Nephron progenitor cell (in vitro differentiated cells): ENCODE measurements around the gene OSBP2.

Experiments used
- DNase-seq: peaks from one replicate; pipeline ENCODE4 v3.0.0; 2021
- H3K27ac Mint-ChIP-seq: 2 replicates; pipeline ENCODE4 v1.8.0; 2021; ENCODE audit warnings: mild to moderate bottlenecking, moderate library complexity, mixed read lengths
- H3K27me3 Mint-ChIP-seq: 2 replicates; pipeline ENCODE4 v1.8.0; 2021; ENCODE audit warnings: mild to moderate bottlenecking, low read depth, mixed read lengths; ENCODE audit not compliant: poor library complexity
- H3K36me3 Mint-ChIP-seq: 2 replicates; pipeline ENCODE4 v1.8.0; 2021; ENCODE audit warnings: low read depth, mixed read lengths
- H3K4me1 Mint-ChIP-seq: 2 replicates; pipeline ENCODE4 v1.8.0; 2021; ENCODE audit warnings: mixed read lengths
- H3K4me3 Mint-ChIP-seq: 2 replicates; pipeline ENCODE4 v1.8.0; 2021; ENCODE audit warnings: mild to moderate bottlenecking, moderate library complexity, mixed read lengths
- H3K9me3 Mint-ChIP-seq: 2 replicates; pipeline ENCODE4 v1.8.0; 2021; ENCODE audit warnings: mild to moderate bottlenecking, moderate library complexity, mixed read lengths
- TF ChIP-seq, protein P1 (sequence below): fragments of 200-600 bp; sonication (generic); IDR thresholded peaks from 2 replicates; pipeline ENCODE4 v1.5.0; 2021; ENCODE audit warnings: antibody characterized with exemption

The OSBP2 gene

DNA sequence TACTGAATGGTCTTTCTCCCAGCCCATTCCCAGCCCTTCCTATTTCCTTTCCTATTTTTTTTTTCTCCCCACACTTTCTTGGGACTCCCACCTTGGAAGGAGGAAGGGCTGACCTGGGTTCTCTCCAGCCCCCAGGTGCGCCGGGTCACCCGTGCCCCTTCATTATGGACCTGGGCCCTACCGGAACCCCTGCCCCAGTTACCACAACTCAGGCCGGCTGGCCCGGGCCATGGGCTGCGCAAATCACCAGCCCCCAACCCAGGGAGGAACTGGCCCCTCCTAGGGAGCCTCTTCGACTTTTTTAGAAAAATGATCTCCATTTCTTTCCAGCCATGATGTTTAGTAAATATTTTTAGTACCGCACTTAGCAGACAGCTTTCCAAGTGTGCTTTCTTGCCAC is 211.7 kb downstream of the OSBP2 start:
- H3K4me1 Mint-ChIP-seq, result no peaks in the 10 kb centered on the region
- H3K9me3 Mint-ChIP-seq, result peaks cover 4% of the 10 kb centered on the region
- no peak overlapping the region for H3K4me3 Mint-ChIP-seq
- TF ChIP-seq, protein P1, sequence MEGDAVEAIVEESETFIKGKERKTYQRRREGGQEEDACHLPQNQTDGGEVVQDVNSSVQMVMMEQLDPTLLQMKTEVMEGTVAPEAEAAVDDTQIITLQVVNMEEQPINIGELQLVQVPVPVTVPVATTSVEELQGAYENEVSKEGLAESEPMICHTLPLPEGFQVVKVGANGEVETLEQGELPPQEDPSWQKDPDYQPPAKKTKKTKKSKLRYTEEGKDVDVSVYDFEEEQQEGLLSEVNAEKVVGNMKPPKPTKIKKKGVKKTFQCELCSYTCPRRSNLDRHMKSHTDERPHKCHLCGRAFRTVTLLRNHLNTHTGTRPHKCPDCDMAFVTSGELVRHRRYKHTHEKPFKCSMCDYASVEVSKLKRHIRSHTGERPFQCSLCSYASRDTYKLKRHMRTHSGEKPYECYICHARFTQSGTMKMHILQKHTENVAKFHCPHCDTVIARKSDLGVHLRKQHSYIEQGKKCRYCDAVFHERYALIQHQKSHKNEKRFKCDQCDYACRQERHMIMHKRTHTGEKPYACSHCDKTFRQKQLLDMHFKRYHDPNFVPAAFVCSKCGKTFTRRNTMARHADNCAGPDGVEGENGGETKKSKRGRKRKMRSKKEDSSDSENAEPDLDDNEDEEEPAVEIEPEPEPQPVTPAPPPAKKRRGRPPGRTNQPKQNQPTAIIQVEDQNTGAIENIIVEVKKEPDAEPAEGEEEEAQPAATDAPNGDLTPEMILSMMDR, result no peak
- DNase-seq, result no peak
- H3K36me3 Mint-ChIP-seq, result peaks cover 35% of the 10 kb centered on the region
- no peak overlapping the region for H3K27ac Mint-ChIP-seq
- no peaks in the 10 kb centered on the region for H3K27me3 Mint-ChIP-seq

DNA sequence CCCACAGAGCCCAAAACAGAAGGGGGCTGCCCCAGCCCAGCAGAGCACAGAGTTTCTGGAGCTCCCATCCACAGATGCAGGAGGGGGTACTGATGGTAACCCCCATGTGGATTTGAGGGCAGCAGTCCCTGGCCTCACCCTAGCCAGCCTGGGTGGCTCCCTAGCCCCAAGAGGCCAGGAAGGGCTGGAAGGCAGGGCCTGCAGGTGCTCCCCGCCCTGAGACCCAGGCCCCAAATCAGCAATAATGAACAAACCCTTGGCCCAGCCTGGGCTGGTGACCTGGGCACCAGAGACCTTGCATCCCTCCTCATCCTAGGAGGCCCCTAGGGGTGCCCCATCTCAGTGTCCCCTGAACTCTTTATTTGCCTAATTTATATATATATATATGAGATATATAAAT is 212.3 kb downstream of the OSBP2 start:
- no peaks in the 10 kb centered on the region for H3K27me3 Mint-ChIP-seq
- no peak for DNase-seq
- no peaks in the 10 kb centered on the region for H3K9me3 Mint-ChIP-seq
- TF ChIP-seq, protein P1, result no peak
- no peak overlapping the region for H3K27ac Mint-ChIP-seq
- H3K4me1 Mint-ChIP-seq, result no peaks in the 10 kb centered on the region
- no peak overlapping the region for H3K4me3 Mint-ChIP-seq
- peaks cover 30% of the 10 kb centered on the region for H3K36me3 Mint-ChIP-seq

DNA sequence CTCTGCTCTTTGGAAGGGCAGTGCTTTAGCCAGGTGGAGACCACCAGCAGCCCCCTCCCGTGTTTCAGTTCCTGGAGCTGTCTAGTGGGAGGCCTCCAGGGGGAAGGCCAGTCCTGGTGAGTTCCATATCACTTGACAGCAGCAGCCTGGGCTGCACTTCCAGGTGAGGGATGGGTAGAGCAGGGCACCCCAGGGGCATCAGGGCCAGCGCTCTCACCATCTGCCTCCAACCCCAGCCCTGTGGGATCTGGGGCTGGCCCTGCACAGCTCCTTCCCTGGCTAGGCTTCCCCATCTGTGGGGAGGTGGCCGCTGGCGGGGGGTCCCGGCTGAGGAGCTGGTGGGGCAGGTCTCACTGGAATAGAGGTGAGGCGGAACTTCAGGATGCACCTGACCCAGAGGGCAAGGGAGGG is 213.4 kb downstream of the OSBP2 start:
- peaks cover 6% of the 10 kb centered on the region for H3K9me3 Mint-ChIP-seq
- H3K27me3 Mint-ChIP-seq, result peaks cover under 1% of the 10 kb centered on the region
- TF ChIP-seq, protein P1, result no peak
- H3K27ac Mint-ChIP-seq, result no peak overlapping the region
- DNase-seq, result no peak
- H3K4me3 Mint-ChIP-seq, result no peak overlapping the region
- H3K36me3 Mint-ChIP-seq, result peaks cover 22% of the 10 kb centered on the region
- H3K4me1 Mint-ChIP-seq, result no peaks in the 10 kb centered on the region

DNA sequence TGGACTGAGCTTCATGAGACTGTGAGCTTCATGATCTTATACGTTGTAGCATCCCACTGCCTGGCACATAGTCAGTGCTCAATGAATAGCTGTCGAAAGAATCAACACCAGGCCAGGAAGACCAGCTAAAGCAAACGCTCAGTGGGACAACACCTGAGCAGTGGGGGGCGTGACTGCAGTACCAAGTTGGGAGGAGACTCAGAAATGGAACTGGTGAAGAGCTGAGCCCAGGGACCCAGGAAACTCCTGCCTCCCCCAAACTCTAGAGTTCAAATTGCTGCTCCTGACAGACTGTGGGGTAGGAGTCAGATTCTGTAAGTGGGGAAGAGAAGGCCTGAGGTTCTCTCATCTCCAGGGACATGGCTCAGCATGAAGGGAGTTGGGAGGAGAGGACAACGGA is 214.6 kb downstream of the OSBP2 start:
- H3K36me3 Mint-ChIP-seq, result peaks cover 20% of the 10 kb centered on the region
- H3K4me1 Mint-ChIP-seq, result no peaks in the 10 kb centered on the region
- DNase-seq, result no peak
- peak overlapping the region; percentile 4 for H3K27ac Mint-ChIP-seq
- peaks cover 6% of the 10 kb centered on the region for H3K9me3 Mint-ChIP-seq
- TF ChIP-seq, protein P1, result no peak
- no peak overlapping the region for H3K4me3 Mint-ChIP-seq
- H3K27me3 Mint-ChIP-seq, result peaks cover 3% of the 10 kb centered on the region

DNA sequence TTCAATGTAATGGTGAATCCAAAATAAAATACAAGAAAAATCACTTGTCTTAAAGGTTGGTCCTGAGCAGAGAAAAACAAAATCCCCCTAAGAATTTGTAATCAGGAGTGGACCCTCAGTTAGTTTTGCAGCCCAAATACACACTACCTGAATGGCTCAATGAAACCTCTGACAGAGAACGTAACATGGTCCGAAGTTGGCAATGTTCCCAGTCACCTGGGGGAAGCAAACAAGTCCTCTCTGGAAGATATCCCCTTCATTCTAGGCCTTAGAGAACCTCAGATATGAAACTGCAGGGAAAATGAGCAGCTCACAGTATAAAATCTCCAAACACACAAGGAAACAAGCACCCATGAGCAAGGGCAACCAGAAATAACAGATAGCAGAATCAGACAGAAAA is 215.7 kb downstream of the OSBP2 start:
- peak overlapping the region; percentile 15 for H3K27ac Mint-ChIP-seq
- no peaks in the 10 kb centered on the region for H3K4me1 Mint-ChIP-seq
- no peak overlapping the region for H3K4me3 Mint-ChIP-seq
- peaks cover 7% of the 10 kb centered on the region for H3K9me3 Mint-ChIP-seq
- H3K27me3 Mint-ChIP-seq, result peaks cover 3% of the 10 kb centered on the region
- TF ChIP-seq, protein P1, result no peak
- peaks cover 17% of the 10 kb centered on the region for H3K36me3 Mint-ChIP-seq
- no peak for DNase-seq

DNA sequence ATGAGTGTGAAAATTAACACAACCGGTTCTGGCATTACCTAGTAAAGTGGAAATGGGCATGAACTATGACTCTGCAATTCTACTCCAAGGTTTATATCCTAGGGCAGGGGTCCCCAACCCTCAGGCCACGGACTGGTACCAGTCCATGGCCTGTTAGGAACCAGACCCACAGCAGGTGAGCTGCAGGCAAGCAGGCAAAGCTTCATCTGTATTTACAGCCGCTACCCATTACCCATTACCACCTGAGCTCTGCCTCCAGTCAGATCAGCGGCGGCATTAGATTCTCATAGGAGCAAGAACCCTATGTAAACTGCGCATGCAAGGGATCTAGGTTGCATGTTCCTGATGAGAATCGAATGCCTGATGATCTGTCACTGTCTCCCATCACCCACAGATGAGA is 224.1 kb downstream of the OSBP2 start:
- H3K4me1 Mint-ChIP-seq, result peaks cover 13% of the 10 kb centered on the region
- no peak for DNase-seq
- H3K27ac Mint-ChIP-seq, result no peak overlapping the region
- peaks cover 13% of the 10 kb centered on the region for H3K9me3 Mint-ChIP-seq
- H3K36me3 Mint-ChIP-seq, result peaks cover under 1% of the 10 kb centered on the region
- no peak overlapping the region for H3K4me3 Mint-ChIP-seq
- peaks cover 5% of the 10 kb centered on the region for H3K27me3 Mint-ChIP-seq
- TF ChIP-seq, protein P1, result no peak
